Stimulated activated CD4-positive, alpha-beta T cell treated with anti-CD3 and anti-CD28 coated beads, Interleukin-1b, Interleukin-23, amount 100 ng/mL, for 24 hours (primary cell): ENCODE data around the gene FHIT.

ENCODE experiments used
- DNase-seq, 4 experiments: peaks; one replicate each; pipeline ENCODE4 v3.0.0-alpha.2; 2020; ENCODE audit warnings: low read depth in 4 of 4, low spot score in 1 of 4

Gene FHIT

DNA sequence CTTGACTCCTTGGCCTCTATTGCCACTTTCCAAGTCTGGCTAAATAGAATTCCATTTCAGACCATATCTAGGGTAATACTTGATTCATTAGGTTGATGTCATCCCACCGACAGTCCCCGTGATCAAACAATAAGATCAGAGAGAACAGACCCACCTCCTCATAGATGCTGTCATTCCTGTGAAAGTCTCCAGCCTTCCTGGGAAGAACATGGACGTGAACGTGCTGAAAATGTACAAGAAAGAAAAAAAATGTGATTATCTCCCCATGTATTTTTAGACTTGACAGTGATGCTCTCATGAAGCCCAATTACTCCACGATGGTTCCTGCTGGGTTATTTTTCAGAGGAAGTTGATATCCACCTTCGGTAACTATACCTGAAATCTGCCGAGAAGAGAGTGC lies 1329.1 kb downstream of the FHIT start:
- no peak for DNase-seq

DNA sequence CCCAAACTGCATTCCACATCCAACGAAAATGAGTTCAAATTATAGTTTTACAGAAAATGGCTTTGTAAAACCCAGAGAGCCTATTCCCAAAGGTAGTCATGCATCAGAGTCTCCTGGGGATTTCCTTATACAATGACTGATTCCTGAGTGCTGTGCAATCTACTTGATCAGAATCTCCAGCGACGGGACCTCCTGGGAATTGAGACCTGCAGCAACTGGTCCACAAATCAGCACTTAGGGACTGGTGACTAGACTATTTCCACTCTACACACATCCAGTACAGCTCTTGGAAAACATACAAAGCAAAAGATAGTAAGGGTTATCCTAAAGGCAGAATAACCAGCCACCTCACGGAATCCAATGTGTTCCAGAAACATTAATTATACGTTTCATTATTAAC lies 1330.4 kb downstream of the FHIT start:
- no peak for DNase-seq

DNA sequence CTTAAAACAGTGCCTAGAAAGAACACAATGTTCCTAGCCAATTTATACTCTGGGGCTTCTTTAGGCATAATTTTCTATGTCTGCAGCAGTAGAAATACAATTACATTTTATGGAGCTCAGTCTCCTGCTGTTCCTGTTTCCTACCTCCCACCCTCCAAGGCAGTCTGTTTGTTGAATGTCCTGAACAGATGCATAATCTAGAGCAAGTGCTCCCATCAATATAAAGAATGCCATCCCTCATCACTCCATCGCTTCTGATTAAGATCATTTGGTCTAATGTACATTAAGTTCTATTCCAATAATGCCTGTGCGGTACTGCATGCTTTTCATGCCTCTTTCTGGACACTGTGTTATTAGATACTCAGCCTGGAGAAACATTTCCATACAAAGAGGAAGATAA lies 1331.7 kb downstream of the FHIT start:
- no peak for DNase-seq

DNA sequence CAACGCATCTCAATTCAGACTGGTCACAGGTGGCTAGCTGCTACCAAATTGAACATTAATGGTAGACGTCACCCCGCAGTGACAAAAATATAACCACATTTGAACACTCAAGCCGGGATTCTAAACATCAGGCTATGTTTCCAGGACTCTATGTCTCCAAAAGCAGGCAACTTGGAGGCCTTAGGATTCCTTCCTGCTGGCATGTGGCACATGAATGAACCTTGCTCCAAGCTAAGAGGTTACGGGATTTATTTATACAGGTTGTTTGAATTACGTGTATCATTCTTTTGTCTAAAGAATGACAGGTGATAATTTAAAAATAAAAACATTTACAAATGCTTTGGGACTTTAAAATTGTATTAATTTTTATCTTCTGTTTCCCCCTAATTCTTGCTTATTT lies 1337.0 kb downstream of the FHIT start:
- no peak for DNase-seq

DNA sequence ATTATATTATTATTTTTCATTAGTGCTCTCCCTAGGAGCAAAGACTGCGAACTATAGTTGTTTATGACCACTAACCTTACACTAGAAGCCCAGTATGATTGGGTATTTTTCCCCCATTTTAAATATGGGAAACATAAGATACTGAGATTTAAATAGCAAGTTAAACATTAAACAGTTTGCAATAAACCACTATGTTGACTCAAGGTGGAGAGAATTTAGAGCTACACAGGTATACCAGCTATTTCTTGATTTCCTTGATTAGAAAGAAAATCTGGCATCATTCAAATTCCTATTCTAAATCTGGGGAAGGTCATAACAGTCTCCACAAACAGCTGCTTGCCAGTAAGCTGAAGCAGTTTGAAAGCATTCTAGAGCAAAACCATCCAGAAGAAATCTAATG lies 1337.6 kb downstream of the FHIT start:
- no peak for DNase-seq

DNA sequence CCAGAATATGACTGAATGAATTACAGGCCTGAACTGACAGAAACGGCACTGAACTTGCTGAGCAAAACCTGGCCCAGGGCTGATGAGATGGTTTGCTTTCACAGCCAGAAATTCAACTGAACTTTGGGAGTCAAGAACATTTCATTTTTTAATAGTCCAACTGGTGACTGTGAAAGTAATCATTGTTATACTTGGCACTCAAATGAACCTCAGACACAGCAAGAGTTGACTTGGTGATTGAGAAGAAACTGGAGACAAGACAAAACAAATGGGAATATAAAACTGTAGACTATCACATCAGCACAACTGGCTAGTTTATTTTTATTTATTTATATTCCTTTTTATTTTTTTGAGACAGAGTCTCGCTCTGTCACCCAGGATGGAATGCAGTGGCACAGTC lies 1342.6 kb downstream of the FHIT start:
- DNase-seq: no peak

DNA sequence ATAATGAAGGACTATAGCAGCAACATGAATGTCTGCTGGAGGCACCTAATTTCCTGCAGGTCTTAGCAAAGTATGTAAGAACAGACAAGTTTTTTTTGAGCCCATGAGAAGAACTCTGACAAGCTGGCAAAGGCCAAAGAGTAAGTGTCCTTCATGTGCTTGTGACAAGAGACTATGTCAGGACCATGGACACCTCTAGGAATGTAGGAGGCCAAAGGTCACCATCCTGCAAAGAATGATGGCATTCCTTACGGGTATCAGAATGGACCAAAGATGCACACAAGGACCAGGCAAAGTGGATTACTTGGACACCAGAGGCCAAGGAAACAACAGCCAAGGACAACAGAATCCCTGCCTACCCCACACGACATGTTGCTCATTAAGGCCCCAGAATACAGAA lies 1343.0 kb downstream of the FHIT start:
- DNase-seq: no peak

DNA sequence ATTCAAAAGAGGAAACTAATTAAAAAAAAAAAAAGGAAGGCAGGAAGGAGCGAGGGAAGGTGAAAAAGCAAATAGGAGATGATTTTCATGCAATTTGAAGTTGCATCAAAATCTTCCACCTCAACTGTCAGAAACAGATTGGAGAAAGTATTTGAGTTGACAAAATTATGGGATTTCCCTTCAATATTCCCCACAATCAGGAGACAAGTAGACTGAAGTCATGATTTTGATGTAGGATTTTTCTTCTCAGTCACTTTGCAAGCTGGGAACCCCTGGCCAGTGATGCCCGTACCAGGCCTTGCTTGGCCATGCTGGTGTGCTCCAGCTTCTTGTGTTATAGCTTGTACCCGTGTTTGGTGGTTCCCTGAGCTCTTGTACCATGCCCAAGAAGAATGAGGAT lies 1347.0 kb downstream of the FHIT start:
- no peak for DNase-seq

DNA sequence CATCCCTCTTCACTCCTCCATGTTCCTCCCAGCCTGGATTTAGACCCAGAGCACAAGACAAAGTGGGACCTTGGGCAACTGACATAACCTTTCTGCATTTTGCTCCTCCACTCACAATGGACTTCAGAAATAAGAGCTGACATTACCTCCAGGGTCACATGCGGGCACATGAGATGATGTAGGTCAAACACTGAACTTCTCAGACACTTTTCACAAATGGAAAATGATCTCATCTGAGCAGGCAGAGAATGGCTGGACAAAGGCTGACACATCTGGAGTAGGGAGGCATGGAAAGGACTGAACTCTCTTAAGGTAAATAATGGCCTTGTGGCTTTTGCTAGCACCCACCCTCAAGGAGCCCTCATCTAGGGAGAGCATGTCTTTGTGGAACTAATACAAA lies 1352.2 kb downstream of the FHIT start:
- no peak for DNase-seq

DNA sequence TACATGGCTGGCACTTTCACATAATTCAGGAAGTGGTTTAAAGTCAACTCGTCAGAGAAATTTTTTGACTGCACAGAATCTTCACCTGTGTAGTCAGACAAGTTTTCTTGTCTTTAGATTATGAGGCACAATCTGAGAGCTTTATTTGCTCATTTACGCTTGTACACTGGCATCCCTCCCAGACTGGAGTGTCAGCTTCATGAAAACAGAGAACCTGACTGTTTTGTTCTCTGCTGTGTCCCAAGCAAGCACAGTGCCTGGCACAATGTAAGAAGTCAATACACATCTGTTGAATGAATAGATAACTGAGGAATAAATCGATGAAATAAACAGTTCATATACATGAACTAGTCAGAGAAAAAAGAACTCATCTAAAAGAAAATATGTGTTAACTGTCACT lies 1355.3 kb downstream of the FHIT start:
- DNase-seq: no peak

DNA sequence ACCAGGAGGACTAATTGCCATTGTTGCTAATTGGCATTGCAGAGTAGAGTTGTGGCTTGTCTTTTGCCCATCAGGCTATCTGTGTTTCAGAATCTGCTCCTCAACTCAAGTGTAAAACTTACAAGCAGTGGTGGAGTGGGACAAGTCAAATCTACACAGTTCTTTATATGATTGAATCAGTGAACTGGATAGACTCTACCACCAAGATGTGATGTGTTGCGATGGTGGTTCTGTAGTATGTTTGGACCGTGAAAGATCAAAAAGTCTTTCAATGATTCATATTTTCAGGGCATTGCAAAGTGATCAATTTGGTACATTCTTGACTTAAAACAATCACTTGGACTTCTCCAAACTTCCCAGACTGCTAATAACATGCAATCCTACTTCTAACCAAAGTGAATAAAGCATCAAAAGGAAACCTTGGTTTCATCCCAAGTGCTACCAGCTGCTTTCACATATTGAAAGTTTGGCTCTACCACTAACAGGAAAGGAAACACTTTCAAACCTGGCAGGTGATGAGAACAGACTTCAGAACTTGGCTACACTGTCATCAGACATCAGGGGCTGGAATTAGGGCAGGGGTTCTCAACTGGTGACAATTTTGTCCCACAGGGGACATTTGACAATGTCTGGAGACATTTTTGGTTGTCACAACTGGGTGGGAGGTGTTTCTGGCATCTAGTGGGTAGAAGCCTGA lies 1356.7 kb downstream of the FHIT start:
- no peak for DNase-seq

DNA sequence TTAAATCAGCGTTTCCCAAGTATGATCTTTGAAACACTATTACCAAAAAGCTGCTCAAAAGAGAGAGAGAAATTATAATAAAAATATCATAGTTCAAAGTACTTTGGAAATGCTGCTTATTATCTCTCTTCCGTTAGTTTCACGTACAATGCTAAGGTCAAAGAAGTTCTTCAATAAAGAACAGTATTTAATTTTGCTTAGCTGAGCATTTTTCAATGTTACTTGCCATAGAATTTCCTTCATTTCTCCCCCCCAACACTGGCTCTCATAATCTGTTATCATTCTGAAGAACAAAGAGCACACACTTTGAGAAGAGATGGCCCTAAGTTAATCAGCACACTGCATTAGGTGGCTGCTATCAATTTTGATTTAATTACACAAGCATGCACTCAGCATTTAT lies 1360.6 kb downstream of the FHIT start:
- no peak for DNase-seq

DNA sequence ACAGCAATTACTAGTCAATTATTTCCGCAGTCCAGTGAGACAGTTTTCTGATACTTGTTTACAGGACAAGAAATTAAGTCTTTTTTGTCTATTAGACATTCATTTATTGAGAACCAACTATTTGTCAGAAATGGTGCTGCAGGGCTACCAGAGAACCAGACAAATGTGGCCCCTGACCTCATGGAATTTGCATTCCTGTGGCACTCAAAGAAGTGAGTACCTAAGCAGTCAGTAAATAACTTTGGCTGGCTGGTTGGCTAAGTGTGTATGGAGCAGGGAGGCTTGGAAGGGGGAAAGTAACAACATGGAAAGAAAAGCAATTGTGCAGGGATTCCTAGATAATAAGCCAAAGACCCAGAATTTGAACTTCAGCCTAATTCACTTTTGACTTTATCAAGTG lies 1364.5 kb downstream of the FHIT start:
- DNase-seq: no peak

DNA sequence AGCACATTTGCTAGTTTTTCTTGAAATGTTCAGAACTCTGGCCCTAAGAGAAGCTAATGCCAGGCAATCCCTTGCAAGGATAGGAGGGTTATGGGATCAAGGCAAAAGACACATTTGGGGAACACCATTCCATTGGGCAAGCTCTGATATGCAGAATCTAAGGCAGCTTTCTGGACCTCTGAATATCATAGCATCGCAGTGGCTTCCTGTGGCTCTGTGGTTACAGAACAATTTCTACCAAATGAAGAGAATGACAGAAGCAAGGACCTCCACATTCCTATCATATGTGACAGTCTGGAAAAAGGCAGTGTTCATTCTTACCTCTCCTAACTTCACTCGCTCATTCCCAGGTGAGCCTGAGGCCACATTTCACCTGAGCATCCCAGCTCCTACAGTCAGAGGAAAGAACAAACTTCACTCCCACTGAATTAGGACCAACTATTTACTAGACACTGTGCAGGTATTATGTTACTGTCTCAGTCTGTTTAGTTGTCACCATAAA lies 1365.3 kb downstream of the FHIT start:
- no peak for DNase-seq

DNA sequence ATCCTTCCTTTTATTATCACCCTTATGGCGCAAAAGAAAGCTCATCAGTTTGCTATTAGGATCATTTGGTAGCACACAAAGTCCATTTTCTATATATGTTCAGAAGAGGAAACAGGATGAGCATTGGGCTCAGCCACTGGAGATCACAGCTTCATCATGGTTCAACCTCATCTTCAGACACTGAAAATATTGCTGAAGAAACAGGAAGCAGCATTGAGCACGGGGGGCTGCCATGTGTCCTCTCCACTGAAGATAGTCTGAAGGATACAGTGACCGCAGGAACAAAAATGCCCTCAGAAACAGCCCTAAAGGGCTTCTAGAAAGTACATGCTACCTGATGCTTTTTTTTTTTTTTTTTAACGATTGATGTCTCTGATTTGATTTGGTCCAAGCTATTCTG lies 1366.2 kb downstream of the FHIT start:
- no peak for DNase-seq

DNA sequence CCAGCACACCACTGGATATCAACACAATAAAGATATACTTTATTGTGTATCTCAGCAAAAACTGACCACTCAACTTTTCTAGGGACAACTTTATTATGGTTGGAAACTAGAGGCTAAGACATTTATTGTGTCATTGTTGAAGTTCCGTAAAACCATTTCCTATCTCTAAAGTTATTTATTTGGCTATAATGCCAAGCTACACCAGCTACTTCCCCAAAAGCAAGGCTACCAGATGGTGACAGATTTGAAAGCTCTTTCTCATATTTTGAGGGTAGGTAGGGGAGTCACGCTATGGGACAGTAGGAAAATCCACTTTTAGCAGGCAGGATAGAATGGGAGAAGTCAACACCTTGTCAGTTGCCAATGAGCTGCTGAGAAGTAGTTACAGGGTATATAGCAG lies 1366.8 kb downstream of the FHIT start:
- no peak for DNase-seq

DNA sequence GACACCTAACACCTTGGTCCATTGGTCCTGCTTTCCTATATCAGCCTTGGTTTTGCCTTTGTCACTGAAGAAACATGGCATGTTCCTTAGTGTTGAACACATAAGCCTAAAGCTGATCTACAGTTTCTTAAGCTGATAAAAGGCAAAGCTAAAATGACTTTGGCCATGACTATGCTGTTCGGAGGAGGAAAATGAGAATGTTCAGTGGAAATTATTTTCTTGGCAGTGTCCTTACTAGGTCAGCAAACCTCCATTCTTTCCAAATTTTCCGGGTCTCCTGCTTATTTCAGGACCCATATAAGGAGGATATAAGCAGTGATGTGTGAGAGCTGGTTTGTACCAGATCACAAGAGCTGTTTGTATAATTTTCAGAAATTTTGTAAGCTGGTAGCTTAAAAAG lies 1368.5 kb downstream of the FHIT start:
- no peak for DNase-seq

DNA sequence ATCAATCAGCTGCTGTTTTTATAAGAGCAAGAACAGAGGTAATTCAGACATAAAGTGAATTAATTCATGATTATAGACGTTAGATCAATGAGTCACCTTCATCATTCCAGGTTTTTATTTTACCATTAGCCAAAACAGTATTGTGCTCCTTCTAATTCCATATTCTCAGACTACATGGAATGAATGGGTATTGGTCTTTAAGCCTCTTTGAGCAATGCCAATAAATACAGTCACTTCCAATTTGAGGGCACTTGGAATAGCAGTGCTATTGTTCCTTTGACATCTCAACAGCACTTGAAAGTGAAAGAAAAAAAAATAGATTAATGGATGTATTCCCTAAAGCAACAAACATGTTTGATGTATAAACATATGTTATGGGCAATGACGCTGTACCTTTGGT lies 1370.5 kb downstream of the FHIT start:
- DNase-seq: no peak

DNA sequence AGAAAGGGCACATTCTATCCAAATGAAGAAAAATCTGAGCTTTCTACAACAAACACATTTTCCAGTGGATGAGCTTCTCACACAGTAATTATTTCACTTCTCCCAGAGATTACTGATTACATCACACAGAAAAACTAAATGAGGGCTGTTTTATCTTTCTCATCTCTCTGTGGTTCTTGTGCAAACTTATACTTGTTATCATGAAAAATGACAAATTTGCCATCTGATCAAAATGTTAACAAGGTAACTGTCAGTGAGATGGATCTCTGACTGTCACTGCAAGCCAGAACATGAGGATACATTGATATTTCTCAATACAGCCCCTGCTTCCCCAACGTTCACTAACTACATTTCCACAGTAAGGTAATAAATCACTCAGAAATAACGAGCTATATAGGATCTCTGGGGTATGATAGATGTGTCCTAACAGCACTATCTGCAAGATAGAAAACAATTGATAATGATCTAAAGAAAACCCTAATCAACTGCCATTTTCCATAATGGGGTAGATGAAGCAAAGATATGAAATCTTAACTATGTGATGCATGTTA lies 1372.1 kb downstream of the FHIT start:
- DNase-seq: no peak

DNA sequence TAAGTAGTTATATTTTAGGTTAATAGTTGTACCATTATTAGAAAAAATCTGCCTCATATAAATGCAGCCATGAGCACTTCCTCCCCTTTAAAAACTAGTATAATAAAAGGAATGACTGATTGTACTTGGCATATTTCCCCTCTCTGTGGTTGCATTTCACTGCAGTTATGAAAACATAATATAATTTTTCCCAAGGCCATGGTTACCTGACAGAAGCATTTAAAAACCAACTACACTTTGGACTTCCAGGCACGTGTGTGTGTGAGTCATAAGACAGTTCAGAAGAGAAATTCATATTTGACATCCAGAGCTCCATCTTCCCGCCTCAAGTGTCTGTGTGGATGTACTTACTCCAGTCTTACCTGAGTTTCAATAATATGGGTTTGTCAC lies 1373.2 kb downstream of the FHIT start:
- no peak for DNase-seq

DNA sequence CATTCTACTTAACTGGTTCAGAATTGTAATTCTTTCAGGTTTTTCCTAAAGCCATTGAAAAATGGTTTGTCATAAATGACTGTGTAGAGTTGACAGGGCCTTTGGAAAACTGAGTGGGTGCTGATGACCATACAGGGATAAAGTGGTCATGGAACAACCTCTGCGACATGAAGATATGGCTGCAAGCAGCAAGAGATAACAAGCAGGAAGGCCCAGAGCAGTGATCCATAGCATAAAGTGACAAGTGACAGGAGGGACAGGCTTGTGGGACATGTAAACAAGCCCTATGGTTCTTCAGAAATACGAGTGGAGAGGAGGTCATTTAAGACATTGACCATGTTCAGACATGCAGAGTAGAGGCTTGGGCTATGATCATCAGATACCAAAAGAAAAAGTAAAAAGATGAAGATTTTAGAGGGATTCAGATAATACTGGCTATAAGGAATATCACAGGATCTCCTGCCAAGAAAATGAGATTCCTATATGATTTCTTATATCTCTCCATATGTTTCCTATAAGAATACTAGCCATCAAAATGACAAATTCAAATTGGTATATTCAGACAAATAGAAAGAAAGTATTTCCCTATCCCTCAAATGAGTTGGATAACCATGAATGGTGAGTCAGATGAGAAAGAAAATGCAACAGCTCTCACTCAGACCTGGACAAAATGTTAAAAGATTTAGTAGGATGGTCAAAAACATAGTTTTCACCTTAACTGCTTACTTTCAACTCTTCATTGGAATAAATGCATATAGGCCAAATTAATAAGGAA lies 1373.8 kb downstream of the FHIT start:
- DNase-seq: no peak

DNA sequence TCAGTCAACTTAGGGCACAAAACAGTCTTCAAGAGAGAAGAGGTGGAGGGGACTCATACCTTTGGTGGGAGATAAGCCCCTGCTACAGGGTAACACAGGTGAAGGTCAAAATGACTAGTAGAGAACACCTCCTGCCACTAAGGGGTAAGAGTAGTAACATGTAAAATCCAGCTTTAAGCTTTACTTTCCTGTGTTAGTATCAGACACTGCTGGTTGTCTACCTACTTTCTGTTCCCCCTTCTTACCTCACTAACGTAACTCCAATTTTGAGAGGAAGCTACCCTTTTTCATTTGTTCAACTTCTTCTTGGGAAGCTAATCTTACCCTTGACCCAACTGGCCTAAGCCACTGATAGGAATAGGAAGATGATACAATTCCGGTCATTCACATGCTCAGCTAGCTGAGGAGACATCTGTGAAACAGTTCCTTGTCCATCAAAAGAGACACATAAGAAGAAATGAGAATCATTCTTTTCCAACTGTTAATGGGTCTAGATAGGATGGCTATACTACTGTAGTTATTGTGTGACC lies 1374.7 kb downstream of the FHIT start:
- no peak for DNase-seq
